Caki2 (cell line): Measurements from ENCODE around the gene AARS2. TPM values are rescaled to one million over a fixed set of nuclear protein-coding genes. Genes with fewer than 3 reads are reported as not detected.

ENCODE experiments used
- DNase-seq: peaks from one replicate; pipeline ENCODE4 v3.0.0-alpha.2; 2015; ENCODE audit warnings: low read depth
- in situ Hi-C: cut with HindIII; loops from 2 replicates; pipeline ENCODE4 v1.10.0; 2016; ENCODE audit warnings: low sequenced_read_pairs, low pct_unique_long_range_greater_than_20kb, mixed read lengths
- total RNA-seq: library from RNA; depleted of rRNA; stranded (reverse); fragments of >200 nt; shearing (Covaris generic); gene quantifications from 2 replicates; pipeline ENCODE4 v1.2.3, GENCODE V29; 2014; ENCODE audit warnings: low replicate concordance

The AARS2 gene
- total RNA-seq, 1 experiment from 2014 or later: 23.9 TPM

DNA sequence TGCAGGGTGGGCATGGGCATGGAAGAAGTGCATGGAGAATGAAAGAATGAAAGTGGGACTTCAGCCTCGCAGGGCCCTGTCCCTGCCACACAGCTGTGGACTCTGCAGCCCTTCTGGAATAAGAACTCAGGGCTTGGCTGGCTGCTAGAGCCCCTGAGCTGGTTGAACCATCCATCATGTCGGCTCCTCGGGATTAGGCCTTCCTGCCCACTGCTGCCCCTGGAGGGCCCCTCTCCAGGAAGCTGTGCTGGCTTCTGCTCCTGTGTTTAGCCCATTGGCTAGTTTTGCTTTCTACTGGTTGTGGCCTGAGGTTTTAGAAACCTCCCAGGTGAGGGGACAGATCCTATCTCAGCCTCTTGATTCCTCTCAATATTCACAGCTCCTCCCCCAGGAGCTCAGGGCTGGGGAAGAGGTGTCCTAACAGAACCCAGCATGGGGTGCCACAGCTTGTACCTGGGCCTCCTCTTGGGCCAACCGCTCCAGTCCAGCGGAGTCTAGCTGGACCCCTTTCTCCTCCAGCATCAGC is 7.9 kb downstream of the AARS2 start:
- DNase-seq: no peak
- in situ Hi-C loops: no loop called here

DNA sequence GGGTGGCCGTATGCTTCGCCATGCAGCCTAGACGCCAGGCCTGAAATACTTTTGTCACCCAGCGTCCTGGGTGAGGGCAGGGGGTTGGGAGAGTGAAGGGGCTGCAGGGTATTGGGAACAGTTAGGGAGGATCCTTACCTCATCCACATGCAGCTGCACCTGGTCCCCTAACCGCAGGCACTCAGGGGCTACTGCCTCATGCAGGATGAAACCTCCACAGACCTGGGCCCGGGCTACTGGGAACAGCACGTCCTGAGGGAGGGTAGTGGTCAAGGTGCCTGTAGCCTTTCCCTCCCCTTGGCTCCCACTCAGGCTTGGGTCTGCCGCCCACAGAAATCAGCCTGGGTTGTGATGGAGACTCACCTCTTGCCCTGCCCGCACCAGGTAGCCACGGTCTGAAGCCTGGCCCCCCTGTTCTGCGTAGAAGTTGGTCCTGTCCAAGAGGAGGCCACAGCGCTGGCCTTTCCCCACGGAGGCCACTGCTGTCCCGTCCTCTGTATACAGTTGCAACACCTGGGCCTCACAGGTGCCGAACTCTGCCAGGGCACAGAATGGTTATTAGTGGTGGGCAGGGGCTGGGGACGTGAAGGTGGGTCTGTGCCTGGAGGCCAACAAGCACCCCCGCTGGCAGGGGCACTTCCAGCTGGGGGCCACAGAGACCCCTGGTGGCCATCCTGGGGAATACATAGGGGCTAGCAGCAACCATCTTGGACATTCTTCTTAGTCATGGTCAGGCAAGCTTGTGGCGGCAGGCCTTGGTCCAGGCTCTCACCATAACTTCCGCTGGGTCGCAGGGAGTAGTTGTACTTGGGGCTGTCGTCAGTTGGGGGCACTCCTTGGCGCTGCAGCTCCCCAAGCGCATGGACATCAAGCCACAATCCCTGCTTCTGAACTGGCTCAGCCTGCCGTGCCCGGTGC is 8.6 kb downstream of the AARS2 start:
- DNase-seq: peak; percentile 20
- in situ Hi-C loops: no loop called here

DNA sequence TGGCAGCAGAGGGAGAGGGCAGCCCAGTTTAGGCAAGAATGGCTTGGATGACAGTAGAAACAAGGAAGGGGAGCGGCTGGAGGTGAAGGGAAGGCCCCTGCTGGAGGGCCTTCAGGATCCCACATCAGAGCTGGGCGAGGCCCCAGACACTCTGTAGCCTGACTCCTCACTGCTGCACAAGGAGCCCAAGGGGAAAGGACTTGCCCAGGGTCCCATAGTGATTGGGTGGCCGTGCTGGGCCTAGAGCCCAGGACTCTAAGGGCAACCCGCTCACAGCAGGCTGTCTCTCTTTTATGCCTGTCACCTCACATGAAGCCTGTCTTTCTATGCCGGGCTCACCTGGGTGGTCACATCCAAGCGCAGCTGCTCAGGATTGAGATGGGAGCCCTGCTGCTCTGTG is 9.3 kb downstream of the AARS2 start:
- no peak for DNase-seq
- in situ Hi-C loops: no loop called here

DNA sequence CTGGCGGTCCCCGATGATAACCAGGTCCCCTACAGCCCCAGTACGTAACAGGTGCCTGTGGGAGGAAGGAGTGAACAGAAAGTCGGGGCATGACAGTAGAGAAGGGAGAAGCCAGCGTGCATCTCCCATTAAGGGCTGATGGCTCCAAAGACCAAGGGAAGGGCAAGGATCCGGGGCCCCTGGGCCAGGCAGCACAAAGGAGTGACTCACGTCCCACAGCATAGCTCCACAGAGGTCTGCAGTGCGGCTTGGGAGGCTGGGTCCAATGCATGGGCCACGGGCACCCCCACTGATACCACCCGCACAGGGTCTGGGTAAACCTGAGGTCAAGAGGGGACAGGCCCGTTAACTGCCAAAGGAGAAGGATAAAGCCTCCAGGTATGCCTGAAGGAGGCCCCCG is 10.3 kb downstream of the AARS2 start:
- no peak for DNase-seq
- in situ Hi-C loops: no loop called here

DNA sequence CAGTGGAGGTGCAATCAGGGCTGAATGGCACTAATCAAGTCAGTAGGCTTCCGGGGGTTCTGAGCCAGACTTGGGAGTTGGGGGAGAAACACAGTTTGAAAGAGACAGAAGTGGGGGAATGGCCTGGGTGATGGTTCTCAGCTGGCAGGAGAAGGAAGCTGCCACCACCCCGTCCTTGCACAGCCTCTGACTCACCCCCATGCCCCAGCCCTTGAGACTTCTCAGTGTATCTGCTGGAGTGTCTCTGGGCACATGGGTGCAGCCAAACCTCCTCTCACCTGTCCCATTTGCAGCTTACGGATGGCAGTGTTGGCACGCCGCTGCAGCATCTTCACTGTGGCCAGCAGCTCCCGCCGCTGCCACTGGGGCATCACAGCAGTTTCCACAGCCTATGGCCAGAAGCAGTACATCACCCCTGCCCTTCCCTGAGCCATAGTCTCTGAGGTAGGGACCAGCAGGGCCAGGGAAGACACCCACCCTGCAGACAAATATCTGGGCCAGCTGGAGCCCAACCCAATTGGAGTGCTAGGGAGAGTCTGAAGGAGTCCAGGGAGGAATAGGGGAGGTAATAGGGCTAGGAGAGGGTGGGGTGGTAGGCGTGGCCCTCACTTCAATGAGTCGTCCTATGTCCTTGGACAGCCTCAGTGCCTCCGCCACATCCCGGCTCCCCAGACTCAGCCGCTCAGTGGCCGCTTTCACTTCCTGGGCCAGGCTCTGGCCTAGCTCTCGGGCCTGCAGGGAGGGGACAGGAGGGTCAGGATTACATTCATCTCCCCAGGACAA is 11.2 kb downstream of the AARS2 start:
- in situ Hi-C loops: no loop called here
- DNase-seq: no peak

DNA sequence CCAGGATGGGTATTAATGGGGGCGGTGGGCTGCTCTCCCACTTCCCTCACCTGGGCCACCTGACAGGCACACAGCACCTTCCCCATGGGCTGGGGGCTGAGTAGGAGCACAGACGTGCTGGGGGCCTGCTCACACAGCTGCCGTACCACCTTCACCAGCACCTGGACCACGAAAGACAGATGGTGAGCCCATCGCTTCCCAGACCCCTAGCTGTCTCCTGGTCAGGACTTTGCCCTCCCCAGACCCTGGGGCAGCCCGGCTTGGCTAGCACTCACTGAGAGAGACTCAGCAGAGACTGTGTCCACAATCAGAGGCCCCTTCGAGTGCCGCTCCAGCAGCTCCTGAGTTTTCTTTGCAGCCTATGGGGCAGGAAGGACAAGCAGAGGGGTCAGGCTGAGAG is 12.0 kb downstream of the AARS2 start:
- in situ Hi-C loops: no loop called here
- no peak for DNase-seq

DNA sequence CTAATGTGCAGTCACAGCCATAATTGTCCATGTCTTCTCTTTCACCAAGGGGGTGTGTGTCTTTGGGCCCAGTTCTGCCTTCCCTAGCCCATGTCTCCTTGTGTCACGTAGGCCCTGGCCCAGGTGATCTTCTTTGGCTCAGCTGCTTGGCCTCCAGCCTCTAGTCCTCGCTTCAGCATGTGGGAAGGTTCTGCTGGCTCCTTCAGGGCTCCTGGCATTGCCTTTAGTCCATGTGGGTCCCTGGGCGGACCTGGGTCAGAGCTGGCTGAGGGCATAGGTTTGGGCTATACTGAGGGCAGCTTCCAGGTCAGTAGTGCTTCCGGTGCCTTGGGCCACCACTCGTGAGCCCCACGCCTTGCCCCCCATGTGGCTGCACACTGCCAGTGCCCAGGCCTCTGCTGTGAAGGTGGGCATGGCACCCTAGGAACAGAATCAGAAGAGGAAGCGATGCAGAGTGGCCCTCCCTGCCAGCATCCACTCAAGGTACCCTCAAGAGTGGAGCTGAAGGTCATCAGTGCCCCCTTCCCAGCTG is 12.8 kb downstream of the AARS2 start:
- DNase-seq: no peak
- in situ Hi-C loops: no loop called here

DNA sequence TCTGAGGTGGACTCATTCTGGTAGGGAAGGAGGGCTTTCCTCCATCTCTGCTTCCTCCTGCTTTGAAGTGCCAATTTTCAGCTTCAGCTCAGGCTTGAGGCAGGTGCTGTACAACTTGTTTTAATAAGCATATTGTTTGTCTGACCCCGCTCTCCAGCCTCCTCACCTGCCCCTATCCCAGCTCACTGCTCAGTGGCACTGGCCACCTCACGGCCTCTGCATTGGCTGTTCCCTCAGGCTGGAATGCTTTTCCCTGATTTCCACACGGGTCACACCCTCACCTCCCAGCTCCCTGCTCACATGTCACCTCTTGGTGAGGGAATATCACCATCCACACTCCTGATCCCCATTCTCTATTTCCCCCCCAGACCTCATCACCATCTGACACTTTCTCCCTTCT is 14.3 kb downstream of the AARS2 start:
- in situ Hi-C loops: no loop called here
- DNase-seq: no peak

DNA sequence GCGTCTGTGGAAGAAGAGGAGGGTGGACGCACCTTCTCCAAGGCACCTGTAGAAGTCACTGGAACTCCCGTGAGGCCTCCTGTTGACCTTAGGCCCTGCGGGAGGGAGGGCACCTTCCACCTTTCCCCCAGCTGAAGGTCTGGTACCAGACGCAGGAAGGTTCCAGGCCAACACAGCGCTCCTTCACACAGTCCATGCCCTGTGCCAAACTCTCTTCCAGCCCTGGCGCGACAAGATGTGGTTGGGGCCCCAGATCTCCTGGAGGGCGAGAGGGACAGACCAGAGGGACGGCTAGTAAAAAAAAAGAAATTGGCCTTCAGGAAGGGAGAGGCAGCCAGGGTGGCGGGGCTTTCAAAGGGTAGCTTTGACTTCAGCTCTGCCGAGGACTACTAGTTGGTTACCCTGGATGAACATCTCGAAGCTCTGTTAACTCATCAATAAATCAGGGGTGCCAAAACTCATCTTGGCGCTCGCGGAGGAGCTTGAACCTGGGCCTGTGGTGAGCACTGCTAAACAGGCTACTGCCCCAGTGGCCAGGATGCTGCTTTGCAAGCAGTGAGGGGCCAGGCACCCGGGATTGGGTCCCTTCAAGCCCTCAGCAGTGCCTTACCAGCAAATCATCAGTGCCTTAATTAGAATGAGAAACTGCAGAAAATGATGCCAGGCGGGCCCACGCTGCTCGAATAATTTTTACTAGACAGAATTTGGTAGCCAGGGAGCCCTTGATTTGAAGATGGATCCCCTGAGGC is 14.9 kb downstream of the AARS2 start:
- no peak for DNase-seq
- in situ Hi-C loops: no loop called here

DNA sequence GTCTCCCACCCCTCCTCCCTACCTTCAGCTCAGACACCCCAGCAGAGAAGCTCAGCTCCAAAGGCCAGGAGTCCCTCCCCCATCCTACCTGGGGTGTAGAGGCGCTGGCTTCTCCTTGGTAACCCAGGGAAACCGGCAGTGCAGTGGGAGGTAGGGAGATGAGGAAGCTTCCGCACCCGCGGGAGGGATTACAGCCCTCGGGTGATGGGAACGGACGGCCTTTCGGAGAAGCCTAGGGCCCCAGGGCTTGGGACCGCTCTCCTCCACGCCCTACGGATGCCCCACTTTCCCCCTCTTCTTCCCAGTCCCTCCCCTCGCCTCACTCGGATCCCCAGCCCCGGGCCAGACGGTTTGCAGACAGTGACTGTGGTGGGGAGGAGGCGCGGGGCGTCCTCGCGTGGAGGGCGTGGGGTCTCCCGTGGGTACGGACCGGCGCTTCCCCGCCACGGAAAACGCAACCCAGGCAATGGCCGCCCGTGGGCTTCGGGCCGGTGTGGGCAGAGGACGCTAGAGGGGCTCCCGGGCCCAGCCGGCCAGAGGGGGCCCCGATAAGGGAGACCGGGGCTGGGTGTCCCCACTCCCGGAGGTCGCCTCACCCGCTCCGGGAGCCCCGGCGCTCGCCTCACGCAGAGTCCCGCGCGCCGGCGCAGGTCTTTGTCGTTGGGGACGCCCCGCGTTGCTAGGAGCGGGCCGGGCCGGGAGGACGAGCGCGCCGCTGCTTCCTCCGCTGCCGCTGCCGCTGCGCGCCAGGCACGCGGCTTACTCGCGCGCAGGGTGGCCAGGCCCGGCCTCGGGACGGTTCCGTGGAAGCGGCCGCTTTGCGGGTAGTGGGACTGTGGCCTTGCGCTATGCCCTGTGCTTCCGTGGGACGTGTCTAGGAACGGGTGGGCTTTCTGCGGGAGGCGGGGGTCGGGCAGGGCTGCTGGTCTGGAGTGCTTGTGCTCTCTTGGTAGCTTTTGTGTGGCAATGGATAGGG is 15.8 kb downstream of the AARS2 start:
- no peak for DNase-seq
- in situ Hi-C loops: no loop called here

DNA sequence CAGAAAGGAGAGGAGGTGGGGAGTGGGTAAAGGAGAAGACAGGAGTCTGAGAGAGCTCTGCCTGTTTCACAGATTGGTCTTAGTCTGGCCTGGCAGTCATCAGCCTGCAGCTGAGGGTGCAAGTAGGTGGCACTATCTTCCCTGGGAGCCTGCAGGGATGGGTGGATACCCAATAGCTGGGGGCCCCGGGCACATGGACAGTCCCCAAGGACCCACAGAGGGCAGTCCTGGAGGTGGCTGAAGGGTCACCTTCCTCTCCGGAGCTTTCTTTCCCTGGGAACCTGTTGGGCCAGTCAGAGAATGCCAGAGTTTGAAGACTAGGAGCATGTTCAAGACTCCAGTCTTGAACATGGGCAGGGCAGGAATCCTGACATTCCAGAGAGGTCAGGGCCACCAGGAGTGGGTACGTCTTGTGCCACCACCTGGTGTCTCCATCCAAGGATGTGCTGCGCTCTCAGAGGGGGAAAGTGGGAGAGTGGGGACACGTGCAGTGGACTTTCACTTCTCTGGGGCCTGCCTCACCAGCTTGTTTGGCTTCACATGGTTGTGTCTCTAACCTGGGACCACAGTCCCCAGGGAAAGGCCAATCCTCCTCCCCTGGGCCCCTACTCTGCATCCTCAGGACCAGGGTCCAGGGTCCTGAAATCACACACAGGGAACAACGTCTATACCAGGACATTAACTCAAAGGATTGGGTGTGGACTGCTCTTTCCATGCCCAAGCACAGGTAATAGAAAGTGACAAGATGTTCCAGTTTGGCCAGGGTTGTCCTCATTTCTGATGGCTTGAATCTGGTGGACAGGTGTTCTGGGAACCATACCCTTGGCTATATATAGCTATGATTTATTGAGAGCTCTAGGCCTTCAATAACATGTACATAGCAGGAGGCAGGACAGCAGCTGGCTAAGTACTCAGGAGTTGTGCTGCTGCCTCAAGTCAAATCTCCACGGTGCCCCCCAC is 18.0 kb downstream of the AARS2 start:
- no peak for DNase-seq
- in situ Hi-C loops: no loop called here

DNA sequence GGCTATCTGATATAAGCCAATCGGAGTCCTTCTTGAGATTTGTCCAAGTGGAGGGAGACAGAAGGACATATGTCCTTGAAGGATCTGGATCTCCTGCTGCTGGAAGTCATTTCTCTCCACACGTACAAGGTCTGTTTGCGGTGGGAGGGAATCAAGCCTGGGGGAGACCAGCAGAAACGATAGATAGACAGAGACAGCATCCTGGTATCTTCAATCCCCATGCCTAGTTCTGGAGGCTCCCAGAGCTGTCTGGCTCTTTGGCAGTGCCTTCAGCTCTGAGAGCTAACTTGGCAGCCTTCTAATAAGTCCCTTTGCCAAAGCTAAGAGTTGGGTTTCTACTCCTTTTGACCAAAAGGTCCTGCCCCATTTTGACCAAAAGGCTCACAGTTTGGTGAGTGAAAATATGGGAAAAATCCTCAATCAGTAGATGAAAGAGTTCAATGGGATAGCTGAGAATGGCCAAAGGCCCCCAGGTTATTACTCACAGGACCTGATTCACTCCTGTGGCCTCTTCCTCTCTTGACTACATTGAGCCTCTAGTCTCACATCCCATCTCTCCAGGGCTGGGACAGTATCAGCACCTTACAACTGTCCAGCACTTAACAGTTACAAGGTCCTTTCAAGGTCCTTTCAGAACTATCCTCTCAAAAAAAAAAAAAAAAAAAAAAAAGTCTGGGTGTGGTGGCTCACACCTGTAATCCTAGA is 20.3 kb downstream of the AARS2 start:
- DNase-seq: no peak
- in situ Hi-C loops: no loop called here

DNA sequence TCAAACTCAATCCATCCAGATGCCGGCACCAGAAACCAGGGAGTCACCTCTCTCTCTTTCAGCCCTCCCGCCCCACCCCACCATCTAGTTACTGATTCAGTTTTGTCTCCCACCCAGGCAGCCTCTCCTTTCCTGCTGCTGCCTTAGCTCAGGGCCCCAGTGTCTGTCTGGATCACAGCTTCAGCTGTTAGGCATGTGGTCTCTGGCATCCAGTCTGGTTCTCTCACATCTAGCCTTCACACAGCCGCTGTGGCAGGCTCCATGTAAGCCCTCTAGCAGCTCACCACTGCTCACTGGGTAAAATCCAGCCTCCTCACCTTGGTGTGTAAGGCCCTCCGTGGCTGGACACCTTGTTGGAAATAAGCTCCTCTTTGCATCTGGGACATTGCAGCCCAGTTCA is 21.3 kb downstream of the AARS2 start:
- DNase-seq: no peak
- in situ Hi-C loops: no loop called here

DNA sequence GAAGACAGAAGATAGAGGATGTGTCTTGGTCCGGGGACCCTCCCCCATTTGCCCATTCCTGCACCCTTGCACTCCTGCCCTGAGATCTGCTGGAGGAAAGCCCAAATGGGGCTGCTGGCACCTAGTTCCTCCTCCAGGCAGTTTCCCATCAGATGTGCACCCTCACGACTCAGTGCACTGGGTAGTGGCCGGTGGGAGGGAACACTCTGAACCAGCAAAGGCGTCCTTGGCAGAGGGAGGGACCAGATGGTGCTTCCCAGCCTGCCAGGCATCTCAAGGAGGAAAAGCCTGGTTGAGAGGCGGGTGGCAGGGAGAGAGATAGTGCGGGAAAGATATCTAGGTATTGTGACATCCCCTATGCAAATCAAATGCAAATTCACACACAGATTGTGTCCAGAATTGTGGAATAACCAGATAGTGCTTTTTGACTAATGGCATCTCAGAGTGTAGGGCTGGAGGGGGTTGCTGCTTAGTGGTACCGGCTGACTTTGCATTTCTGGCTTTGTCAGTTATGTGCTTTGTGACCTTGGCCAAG is 23.4 kb downstream of the AARS2 start:
- in situ Hi-C loops: no loop called here
- DNase-seq: no peak

DNA sequence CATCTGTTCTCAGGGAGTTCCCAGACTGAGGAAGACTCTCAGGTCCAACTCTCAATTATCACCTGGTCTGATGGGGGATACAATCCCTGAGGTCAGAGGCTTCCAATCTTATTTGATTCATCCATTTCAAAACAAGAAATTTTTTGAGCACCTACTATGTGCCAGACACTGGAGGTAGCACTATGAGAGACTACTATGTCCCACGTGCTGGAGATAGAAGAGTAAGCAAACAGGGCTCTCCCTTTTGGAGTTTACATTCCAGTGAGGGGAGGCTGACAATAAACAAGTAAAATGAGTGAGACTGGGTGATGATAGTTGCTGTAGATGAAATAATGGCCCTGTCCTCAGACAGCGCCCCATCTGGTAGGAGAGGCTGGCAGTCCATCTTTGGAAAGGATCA is 26.4 kb downstream of the AARS2 start:
- no peak for DNase-seq
- in situ Hi-C loops: no loop called here

DNA sequence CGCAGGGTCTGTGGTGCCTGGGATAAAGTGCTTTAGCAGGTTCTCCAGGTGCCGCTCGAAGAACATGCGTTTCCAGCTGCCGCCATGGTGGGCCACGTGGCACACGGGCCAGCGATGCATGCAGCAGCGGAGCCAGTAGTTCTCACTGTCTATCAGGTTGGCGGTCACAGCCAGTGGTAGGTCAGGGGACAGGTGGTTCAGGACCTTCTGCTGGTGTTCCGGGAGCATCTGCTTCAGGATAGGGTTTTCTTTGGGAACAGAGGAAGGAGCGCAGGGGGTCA is 26.9 kb downstream of the AARS2 start:
- DNase-seq: no peak
- in situ Hi-C loops: no loop called here
